GM18951 (cell line): Measurements from ENCODE around the gene RFK.
"Not testable (repeated sequence)": the region's sequence is repeated elsewhere in the genome, so short reads cannot be mapped to it uniquely, and the experiment has no call there.

Source experiments
- POLR2A ChIP-seq: IDR thresholded peaks from 4 replicates; pipeline ENCODE4 v1.6.1; 2011; ENCODE audit warnings: mild to moderate bottlenecking; ENCODE audit not compliant: insufficient read length, insufficient read depth; ENCODE audit errors: extremely low read depth
- in situ Hi-C: fragments of 300-500 bp; cut with MboI; formaldehyde crosslinking; loops from one replicate; pipeline ENCODE4 v1.12.0; 2022; ENCODE audit warnings: low sequenced_read_pairs, mixed read lengths, inconsistent platforms; ENCODE audit not compliant: unreplicated experiment

Gene RFK

DNA sequence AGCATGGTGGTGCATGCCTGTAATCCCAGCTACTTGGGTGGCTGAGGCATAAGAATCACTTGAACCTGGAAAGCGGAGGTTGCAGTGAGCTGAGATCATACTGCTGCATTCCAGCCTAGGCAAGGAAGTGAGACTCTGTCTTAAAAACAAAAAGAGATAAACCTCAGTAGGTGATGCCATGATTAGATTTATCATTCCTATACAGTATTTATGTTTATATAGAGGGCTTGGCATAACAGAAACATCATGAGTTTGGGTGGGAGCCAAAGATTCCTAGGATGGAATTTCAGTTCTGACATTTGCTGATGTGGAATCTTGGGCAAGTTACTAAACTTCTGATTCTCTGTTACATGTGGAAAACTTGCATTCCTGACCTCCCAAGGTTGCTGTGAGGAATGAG, 22.3 kb downstream of the RFK start:
- in situ Hi-C loops, result no loop called here
- no peak for TF ChIP-seq POLR2A

DNA sequence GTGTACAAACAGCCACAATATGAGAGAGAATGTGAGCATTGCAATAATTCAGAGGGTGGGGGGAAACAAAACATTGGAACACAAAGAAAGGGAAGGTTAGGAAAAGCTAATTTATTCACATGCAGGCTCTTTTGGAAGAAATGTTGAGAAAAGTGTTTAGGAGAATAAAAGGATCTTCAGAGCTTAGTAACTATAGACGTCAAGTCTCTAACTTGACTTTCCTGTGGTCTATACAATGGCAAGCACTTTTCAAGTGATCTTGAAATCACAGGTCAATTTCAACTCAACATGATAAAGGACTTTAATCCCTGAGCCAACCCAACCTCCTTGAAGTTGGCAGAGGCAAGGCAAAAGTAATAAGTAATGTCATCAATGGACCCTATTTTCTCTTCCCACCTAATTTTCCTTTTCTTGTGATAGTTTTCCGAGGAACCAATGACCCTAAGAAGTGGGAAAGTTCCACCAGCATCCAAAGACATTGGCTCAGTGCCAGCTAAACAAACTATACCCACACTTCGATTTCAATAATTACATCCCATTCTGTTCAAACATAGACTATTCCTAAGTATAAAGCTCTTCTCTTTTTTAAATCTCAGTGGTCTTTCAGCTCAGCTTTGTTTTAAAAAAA, 23.7 kb downstream of the RFK start:
- no peak for TF ChIP-seq POLR2A
- in situ Hi-C loops, result no loop called here

DNA sequence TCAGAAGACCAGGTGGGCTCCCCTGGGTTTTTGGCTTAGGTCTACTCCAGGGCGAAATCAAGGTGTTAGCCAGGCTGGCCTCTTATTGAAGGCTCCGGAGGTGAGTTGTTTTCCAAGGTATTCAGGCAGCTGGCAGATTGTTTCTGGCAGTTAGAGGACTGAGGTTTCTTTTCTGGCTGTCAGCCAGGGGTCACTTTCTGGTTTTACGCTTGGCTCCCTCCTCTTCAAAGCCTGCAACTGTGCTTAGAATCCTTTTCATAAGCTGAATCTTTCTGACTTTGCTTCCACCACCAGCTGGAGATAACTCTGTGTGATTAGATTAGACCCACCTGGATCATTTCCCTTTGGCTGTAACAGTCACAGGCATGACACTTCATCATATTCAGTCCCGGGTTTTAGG, 24.6 kb downstream of the RFK start:
- in situ Hi-C loops, result no loop called here
- TF ChIP-seq POLR2A, result no peak

- in situ Hi-C loops, result no loop called here
- no peak for TF ChIP-seq POLR2A
These were observed 28.0 kb downstream of the RFK start for GRCh38 chr9:76366275-76366674.

- in situ Hi-C loops, result no loop called here
- no peak for TF ChIP-seq POLR2A
These were observed 29.2 kb downstream of the RFK start for GRCh38 chr9:76365028-76365427.

DNA sequence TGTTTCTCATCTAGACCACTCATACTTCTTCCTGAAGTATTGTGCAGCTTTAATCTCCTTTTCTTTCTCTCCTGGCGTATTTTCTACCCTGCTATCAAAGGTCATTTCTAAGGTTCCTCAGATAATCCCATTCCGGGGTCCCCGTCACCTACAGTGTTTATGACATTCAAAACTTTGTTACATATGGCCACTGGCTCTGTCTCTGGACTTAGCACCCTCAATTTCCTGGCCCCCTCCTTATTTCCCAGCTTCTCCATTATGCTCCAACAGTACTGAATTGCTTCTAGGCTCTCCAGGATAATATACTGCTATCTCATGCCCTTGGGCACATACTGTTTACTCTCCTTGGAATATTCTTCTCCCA, 31.2 kb downstream of the RFK start:
- in situ Hi-C loops, result no loop called here
- TF ChIP-seq POLR2A, result no peak

DNA sequence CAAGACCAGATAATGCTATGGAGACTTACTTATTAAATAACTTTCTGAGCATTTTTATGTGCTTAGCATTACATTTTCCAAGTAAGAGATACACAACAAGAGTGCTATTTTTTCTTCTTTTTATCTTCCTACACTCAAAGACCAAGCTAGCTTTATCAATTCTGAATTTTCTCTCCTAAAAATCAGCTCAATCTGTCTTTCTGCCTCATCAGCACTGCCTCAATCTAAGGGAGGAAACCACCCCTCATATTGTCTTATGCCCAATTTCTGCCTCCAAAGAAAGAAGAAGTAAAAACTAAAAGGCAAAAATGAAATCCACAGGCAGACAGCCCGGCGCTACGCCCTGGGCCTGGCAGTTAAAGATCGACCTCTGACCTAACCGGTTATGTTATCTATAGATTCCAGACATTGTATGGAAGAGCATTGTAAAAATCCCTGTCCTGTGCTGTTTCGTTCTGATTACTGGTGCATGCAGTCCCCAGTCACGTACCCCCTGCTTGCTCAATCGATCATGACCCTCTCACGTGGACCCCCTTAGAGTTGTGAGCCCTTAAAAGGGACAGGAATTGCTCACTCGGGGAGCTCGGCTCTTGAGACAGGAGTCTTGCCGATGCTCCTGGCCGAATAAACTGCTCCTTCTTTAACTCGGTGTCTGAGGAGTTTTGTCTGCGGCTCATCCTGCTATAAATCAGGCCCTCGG, 31.7 kb downstream of the RFK start:
- in situ Hi-C loops, result not testable (repeated sequence)

DNA sequence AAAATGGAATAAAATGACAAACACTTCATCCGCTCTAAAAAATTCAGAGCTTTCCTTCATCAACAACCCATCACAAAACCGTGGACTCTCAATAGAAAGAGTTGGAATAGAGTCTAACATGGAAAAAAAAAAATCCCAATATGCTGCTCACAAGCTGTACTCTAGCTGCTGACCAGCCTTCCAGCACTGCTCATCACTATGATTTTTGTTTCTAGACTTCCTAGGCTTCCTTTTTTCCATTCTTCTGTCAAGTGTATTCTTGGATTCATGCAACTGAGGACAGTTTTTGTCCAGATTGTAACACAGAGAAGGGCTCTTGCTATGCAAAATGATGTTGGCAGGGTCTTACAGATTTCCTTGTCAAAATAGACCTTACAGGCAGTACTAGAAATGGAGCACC, 34.5 kb downstream of the RFK start:
- in situ Hi-C loops, result no loop called here
- no peak for TF ChIP-seq POLR2A

GRCh38 chr9:76359365-76359764, 34.9 kb downstream of the RFK start:
- TF ChIP-seq POLR2A, result no peak

DNA sequence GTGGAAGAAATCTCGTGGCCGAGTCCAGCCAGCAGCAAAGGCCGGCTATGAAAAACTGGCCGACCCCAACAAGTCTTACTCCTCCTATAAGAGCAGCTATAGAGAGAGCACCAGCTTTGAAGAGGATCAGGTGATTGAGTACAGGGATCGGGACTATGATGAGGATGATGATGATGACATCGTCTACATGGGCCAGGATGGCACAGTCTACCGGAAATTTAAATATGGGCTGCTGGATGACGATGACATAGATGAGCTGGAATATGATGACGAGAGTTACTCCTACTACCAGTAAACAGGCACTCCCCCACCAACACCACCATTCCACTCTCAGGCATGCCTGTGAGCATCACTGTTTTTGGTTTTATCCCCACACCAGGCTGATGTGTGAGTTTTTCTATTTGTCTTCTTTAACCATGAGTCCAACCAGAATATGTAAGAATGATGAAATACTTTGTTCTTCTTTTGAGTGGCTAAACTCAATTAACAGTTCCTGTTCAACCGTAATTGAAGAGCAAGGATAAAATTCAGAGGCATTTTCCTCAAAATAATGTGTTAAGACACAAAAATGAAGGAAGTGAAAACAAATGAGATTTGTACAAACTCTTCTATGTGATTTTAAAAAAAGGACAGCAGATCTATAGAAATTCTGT, 35.5 kb downstream of the RFK start:
- no peak for TF ChIP-seq POLR2A
- in situ Hi-C loops, result no loop called here

More at GRCh38 chr9:76359365-76359764, 34.9 kb downstream of the RFK start:
- in situ Hi-C loops, result no loop called here

GRCh38 chr9:76357555-76357954, 36.7 kb downstream of the RFK start:
- in situ Hi-C loops, result no loop called here
- no peak for TF ChIP-seq POLR2A

DNA sequence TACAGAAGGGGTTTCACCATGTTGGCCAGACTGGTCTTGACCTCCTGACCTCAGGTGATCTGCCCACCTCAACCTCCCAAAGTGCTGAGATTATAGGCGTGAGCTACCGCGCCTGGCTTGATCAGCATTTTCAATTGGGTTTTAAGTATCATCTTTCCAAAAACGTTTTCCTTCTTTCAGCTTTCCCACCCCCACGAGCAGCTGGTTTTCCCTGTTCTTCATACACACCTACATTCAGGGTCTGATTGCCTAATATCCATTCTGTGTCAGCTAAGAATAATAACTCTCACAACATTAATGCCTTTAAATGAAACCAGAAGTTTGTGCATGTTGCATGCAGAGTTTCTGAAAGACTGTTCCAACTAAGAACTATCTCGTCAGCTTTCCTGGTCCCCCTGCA, 38.3 kb downstream of the RFK start:
- in situ Hi-C loops, result no loop called here

DNA sequence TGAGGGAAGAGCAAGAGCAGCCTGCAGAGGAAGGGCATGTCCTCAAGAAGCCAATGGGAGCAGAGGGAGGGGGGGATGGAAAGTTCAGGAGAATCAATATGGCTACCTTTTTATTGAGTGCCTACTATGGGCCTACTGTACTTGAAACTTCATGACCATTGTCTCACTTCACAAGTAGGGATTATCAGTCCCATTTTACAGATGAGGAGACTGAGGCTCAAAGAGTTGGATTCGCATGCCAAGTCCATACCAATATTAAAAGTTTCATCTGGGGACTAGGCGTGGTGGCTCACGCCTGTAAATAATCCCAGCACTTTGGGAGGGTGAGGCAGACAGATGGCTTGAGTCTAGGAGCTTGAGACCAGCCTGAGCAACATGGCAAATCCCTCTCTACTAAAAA, 40.0 kb downstream of the RFK start:
- TF ChIP-seq POLR2A, result no peak
- in situ Hi-C loops, result no loop called here

More for the DNA sequence above, 38.3 kb downstream of the RFK start:
- TF ChIP-seq POLR2A, result no peak

- no peak for TF ChIP-seq POLR2A
- in situ Hi-C loops, result no loop called here
These were observed 40.9 kb downstream of the RFK start for GRCh38 chr9:76353280-76353679.
